ENCODE results near the gene BTBD16.

DNA sequence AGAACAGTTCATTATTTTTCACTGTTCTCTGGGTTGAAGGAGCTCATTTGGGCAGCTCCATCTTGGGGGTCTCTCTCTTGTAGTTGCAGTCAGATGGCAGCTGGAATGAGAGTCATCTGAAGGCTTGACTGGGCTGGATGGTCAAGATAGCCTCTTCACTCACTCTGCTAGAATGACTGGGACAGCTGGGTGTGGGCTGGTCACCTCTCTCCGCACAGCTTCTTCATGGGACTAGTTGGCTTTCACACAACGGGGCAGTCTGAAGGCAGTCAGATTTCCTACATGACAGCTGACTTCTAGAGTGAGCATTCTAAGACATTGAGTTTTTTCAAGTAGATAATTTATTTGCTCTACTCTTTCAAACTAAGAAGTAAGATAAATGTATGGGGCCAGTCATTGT is 116.5 kb downstream of the BTBD16 start:
- no peak for TF ChIP-seq POLR2A (IDR thresholded peaks at IDR 0.05)
- TF ChIP-seq, protein P1, sequence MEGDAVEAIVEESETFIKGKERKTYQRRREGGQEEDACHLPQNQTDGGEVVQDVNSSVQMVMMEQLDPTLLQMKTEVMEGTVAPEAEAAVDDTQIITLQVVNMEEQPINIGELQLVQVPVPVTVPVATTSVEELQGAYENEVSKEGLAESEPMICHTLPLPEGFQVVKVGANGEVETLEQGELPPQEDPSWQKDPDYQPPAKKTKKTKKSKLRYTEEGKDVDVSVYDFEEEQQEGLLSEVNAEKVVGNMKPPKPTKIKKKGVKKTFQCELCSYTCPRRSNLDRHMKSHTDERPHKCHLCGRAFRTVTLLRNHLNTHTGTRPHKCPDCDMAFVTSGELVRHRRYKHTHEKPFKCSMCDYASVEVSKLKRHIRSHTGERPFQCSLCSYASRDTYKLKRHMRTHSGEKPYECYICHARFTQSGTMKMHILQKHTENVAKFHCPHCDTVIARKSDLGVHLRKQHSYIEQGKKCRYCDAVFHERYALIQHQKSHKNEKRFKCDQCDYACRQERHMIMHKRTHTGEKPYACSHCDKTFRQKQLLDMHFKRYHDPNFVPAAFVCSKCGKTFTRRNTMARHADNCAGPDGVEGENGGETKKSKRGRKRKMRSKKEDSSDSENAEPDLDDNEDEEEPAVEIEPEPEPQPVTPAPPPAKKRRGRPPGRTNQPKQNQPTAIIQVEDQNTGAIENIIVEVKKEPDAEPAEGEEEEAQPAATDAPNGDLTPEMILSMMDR (IDR thresholded peaks at IDR 0.05): no peak

All from stomach (tissue), 4 donors.